GM12874 (cell line): ENCODE results near the gene CYP2R1.

Source experiments
- TF ChIP-seq, protein P1 (sequence below): IDR thresholded peaks from 2 replicates; pipeline ENCODE4 v1.5.1; 2011; ENCODE audit warnings: low read depth, mild to moderate bottlenecking, control low read depth, low read length, moderate library complexity; ENCODE audit not compliant: insufficient read depth

CYP2R1 gene

DNA sequence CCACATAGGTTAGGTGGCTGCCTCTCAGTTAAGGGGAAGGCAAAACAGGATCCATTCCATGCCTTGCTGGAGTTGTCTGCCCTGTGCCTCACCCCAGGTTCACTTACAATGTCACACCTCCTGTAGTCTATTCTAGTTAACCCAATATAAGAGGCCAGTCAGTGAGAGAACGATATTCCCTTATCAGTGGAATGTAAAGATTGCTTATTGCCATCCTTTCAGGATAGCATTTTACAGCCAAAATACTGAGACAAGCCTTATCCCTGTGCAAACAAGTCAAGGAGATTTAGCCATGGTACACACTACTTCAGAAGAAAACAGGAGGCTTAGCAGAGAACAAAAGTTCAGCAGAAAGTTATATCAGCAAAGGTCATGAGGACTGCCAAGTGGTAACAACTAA, 5.5 kb downstream of the CYP2R1 start:
- TF ChIP-seq, protein P1, sequence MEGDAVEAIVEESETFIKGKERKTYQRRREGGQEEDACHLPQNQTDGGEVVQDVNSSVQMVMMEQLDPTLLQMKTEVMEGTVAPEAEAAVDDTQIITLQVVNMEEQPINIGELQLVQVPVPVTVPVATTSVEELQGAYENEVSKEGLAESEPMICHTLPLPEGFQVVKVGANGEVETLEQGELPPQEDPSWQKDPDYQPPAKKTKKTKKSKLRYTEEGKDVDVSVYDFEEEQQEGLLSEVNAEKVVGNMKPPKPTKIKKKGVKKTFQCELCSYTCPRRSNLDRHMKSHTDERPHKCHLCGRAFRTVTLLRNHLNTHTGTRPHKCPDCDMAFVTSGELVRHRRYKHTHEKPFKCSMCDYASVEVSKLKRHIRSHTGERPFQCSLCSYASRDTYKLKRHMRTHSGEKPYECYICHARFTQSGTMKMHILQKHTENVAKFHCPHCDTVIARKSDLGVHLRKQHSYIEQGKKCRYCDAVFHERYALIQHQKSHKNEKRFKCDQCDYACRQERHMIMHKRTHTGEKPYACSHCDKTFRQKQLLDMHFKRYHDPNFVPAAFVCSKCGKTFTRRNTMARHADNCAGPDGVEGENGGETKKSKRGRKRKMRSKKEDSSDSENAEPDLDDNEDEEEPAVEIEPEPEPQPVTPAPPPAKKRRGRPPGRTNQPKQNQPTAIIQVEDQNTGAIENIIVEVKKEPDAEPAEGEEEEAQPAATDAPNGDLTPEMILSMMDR: no peak

DNA sequence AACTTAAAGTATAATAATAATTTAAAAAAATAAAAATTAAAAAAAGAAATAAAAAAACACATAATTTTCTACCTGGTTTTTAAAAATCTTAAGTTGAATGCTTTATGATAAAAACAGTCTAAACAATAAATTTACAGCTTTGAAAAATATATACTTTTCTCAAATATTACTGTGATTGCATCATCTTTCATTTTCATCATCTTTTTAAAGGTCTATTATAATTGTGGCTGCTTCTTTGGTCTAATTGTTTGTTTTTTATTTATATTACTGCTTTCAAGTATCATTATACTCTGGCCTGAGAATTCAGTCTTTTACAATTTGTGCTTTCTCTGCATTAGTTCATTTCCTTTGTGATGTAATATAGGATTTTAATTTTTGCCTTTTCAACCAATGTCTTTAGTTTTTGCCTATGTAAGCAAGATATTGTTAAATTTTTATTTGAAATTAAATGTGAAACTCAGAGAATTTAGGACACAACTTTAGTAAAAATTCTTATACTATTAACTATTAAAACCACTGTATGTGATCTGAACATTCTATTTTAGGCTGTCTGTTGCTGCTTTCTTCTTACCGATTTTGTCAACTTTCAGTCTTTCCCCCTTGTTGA, 7.3 kb downstream of the CYP2R1 start:
- TF ChIP-seq, protein P1: no peak

DNA sequence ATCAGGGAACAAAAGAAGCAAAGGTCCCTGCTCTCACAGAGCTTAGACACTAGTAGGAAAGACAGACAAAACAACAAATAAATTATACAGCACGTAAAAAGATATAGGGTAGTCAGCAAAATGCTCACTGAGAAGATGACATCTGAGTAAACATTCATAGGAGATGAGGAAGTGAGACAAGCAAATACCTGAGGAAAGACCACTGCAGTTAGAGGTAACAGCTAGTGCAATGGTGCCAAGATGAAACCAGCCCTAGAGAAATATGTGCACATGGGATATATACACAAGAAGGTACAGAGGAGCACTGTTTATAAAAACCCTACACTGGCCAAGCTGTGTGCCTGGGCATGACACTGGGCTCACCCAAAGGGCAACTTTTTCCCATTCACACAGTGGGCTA, 9.8 kb downstream of the CYP2R1 start:
- TF ChIP-seq, protein P1: no peak

DNA sequence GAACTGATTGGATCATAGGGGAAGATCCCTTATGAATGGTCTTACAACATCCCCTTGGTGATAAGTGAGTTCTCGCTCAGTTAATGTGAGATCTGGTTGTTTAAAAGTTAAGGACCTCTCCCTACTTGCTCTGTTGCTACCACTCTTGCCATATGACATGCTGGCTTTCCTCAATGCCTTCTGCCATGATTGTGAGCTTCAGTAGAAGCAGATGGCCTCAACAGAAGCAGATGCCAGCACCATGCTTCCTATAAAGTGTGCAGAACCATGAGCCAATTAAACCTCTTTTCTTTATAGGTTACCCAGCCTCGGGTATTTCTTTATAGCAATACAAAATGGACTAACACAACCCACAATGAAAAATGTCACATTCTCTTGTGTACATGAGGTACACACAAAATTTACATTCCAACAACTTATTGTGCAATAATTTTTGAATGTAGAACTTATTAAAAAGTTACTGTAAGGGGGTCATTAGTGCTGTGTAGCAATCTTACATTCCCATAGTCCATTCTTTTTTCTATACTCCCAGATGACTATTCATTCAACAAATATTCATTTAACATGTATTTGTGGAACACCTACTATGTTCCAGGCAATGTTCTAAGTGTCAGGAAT, 10.3 kb downstream of the CYP2R1 start:
- TF ChIP-seq, protein P1: no peak

DNA sequence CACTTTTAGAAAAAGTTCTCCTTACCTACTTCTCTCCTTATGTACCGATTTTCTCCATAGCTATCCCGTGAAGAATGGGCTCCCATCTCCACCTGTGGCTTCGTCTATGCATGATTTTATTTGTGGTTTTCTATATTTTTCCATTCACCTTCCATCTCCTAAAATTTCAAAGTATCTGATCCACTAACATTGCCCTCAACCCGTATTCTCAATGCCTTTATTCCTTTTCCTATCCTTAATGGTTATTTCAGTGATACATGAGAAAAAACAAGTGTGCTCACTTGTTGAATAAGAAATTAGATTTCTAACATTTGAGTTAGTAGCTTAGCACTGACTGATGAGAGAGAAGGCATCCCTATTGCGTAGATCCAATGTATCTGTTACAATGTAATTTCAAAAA, 16.9 kb downstream of the CYP2R1 start:
- TF ChIP-seq, protein P1: no peak

DNA sequence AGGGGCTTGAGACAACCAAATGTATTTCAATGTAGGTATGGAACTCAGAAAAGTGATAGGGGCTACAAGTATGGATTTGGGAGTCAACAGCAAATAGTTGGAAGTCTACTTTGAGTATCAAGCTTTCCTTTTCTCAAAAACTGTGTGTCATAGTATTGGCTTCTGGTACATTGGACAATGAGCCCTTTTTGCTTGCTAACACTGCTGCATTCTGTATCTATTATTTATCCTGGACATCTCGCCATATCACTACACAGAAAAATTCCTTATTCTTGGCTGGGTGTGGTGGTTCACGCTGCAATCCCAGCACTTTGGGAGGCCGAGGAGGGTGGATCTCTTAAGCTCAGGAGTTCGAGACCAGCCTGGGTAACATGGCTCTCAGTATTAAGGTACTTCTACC, 18.4 kb downstream of the CYP2R1 start:
- TF ChIP-seq, protein P1: no peak

DNA sequence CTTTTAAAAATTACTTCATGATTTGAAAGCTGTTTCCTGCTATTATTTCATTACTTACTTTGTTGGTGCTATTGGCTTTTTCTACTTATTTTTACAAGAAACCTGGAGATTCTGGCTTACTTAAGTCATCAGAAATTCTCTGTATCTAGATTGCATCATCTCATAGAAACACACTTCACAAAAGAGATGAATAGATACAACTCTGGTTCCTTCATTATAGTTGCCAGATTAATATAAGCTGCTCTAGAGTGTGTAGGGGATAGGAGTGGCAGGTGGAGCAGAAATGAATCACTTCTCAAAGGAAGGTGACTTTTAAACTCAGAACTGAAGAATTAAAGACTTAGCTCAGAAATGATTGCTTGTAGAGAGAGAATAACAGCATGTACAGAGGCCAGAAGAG, 20.0 kb downstream of the CYP2R1 start:
- TF ChIP-seq, protein P1: no peak
